Iris pigment epithelial cell (primary cell): ENCODE data around the gene MYO7B.

Source experiments
- DNase-seq: peaks from one replicate; pipeline ENCODE4 v3.0.0-alpha.2; 2011; ENCODE audit warnings: low read depth

Gene MYO7B

GRCh38 chr2:127638361-127639110 is 103.1 kb downstream of the MYO7B start:
- DNase-seq, result peak; percentile 34

- DNase-seq, result no peak
Measured at GRCh38 chr2:127639111-127639474, 103.6 kb downstream of the MYO7B start.

GRCh38 chr2:127640082-127641072 is 104.9 kb downstream of the MYO7B start:
- DNase-seq, result no peak

GRCh38 chr2:127641133-127641532 is 105.7 kb downstream of the MYO7B start:
- DNase-seq, result no peak

GRCh38 chr2:127641846-127642507 is 106.5 kb downstream of the MYO7B start:
- no peak for DNase-seq

- DNase-seq, result no peak
Measured at GRCh38 chr2:127642706-127643438, 107.4 kb downstream of the MYO7B start.

- DNase-seq, result no peak
Measured at GRCh38 chr2:127643439-127644065, 108.1 kb downstream of the MYO7B start.

- no peak for DNase-seq
Measured at GRCh38 chr2:127644066-127645025, 108.9 kb downstream of the MYO7B start.

- DNase-seq, result no peak
Measured at GRCh38 chr2:127645026-127645394, 109.5 kb downstream of the MYO7B start.

- no peak for DNase-seq
Measured at GRCh38 chr2:127645395-127646291, 110.2 kb downstream of the MYO7B start, which contains the start of gene GPR17. TSS of gene GPR17 (plus strand) at chr2:127646153. CDS start at chr2:127650736, 4,583 bp downstream.

- DNase-seq, result peak; percentile 7
Measured at GRCh38 chr2:127646487-127647241, 111.2 kb downstream of the MYO7B start.

- peak; percentile 10 for DNase-seq
Measured at GRCh38 chr2:127647242-127648190, 112.0 kb downstream of the MYO7B start.

GRCh38 chr2:127648321-127648720 is 112.8 kb downstream of the MYO7B start:
- no peak for DNase-seq

- no peak for DNase-seq
Measured at GRCh38 chr2:127649100-127649611, 113.7 kb downstream of the MYO7B start.

- peak; percentile 77 for DNase-seq
Measured at GRCh38 chr2:127649684-127650040, 114.2 kb downstream of the MYO7B start.

- no peak for DNase-seq
Measured at GRCh38 chr2:127650041-127650784, 114.7 kb downstream of the MYO7B start.
